Activated CD8-positive, alpha-beta memory T cell treated with anti-CD3 and anti-CD28 coated beads, Interleukin-2, amount 50 U/mL, for 1 hour (primary cell): ENCODE data around the gene SPDYE6.
"Not testable (repeated sequence)": the region's sequence is repeated elsewhere in the genome, so short reads cannot be mapped to it uniquely, and the experiment has no call there.

Experiments used
- DNase-seq: peaks from one replicate; pipeline ENCODE4 v3.0.0-alpha.2; 2020; ENCODE audit errors: extremely low read depth

The SPDYE6 gene

GRCh38 chr7:102363549-102364393, 7.5 kb upstream of the SPDYE6 start:
- peak; percentile 81 for DNase-seq

- DNase-seq = not testable (repeated sequence)
Observed at GRCh38 chr7:102346983-102347382, 9.3 kb downstream of the SPDYE6 start.

GRCh38 chr7:102340599-102341368, 15.5 kb downstream of the SPDYE6 start:
- DNase-seq = not testable (repeated sequence)

GRCh38 chr7:102337420-102337819, 18.8 kb downstream of the SPDYE6 start:
- not testable (repeated sequence) for DNase-seq

GRCh38 chr7:102337002-102337401, 19.2 kb downstream of the SPDYE6 start:
- DNase-seq = not testable (repeated sequence)

- not testable (repeated sequence) for DNase-seq
Observed at GRCh38 chr7:102335574-102335973, 20.7 kb downstream of the SPDYE6 start.

GRCh38 chr7:102330666-102331460, 25.4 kb downstream of the SPDYE6 start:
- DNase-seq = not testable (repeated sequence)

- not testable (repeated sequence) for DNase-seq
Observed at GRCh38 chr7:102329366-102329765, 26.9 kb downstream of the SPDYE6 start.

- DNase-seq = not testable (repeated sequence)
Observed at GRCh38 chr7:102328863-102329262, 27.4 kb downstream of the SPDYE6 start.

- DNase-seq = not testable (repeated sequence)
Observed at GRCh38 chr7:102327183-102327582, 29.1 kb downstream of the SPDYE6 start.

- DNase-seq = no peak
Observed at GRCh38 chr7:102326157-102326889, 29.9 kb downstream of the SPDYE6 start.

GRCh38 chr7:102325106-102325505, 31.1 kb downstream of the SPDYE6 start:
- DNase-seq = not testable (repeated sequence)

GRCh38 chr7:102323914-102324195, 32.4 kb downstream of the SPDYE6 start:
- no peak for DNase-seq

- DNase-seq = no peak
Observed at GRCh38 chr7:102322202-102322715, 34.0 kb downstream of the SPDYE6 start.

- no peak for DNase-seq
Observed at GRCh38 chr7:102321351-102322201, 34.7 kb downstream of the SPDYE6 start.

- no peak for DNase-seq
Observed at GRCh38 chr7:102320601-102321350, 35.5 kb downstream of the SPDYE6 start.

- DNase-seq = no peak
Observed at GRCh38 chr7:102320181-102320580, 36.1 kb downstream of the SPDYE6 start.

- no peak for DNase-seq
Observed at GRCh38 chr7:102319671-102320070, 36.6 kb downstream of the SPDYE6 start.

GRCh38 chr7:102318482-102318971, 37.7 kb downstream of the SPDYE6 start:
- no peak for DNase-seq
